Stimulated activated naive B cell treated with anti-CD40 and anti-IgM and Interleukin-4, amounts not matched to agents 10 μg/mL and 1 μg/mL and 100 μg/mL, for 72 hours (primary cell): ENCODE measurements around the gene PDE6G.
"Not testable (repeated sequence)": the region's sequence is repeated elsewhere in the genome, so short reads cannot be mapped to it uniquely, and the experiment has no call there.

Experiments used
- ATAC-seq, 2 donors: fragments of 150-1000 bp; cut with Tn5 transposase; replicated peaks; 2 replicates each; pipeline ENCODE4 v1.10.0; 2021; ENCODE audit warnings: moderate library complexity in 1 of 2
- DNase-seq: peaks from one replicate; pipeline ENCODE4 v3.0.0; 2021
- H3K27ac Mint-ChIP-seq: one replicate; pipeline ENCODE4 v1.8.0; 2022; ENCODE audit warnings: mild to moderate bottlenecking, mixed read lengths
- H3K27me3 Mint-ChIP-seq, 2 donors: one replicate each; pipeline ENCODE4 v1.8.0; 2022; ENCODE audit warnings: mixed read lengths in 2 of 2
- H3K36me3 Mint-ChIP-seq, 2 donors: one replicate each; pipeline ENCODE4 v1.8.0; 2022; ENCODE audit warnings: mixed read lengths in 2 of 2, mild to moderate bottlenecking in 1 of 2
- H3K4me1 Mint-ChIP-seq, 2 donors: one replicate each; pipeline ENCODE4 v1.8.0; 2022; ENCODE audit warnings: mixed read lengths in 2 of 2, mild to moderate bottlenecking in 1 of 2
- H3K4me3 Mint-ChIP-seq, 2 donors: one replicate each; pipeline ENCODE4 v1.8.0; 2022; ENCODE audit warnings: mild to moderate bottlenecking in 2 of 2, mixed read lengths in 2 of 2, moderate library complexity in 1 of 2
- H3K9me3 Mint-ChIP-seq, 2 donors: one replicate each; pipeline ENCODE4 v1.8.0; 2022; ENCODE audit warnings: mixed read lengths in 2 of 2, mild to moderate bottlenecking in 1 of 2

The PDE6G gene

GRCh38 chr17:81641825-81642489 is 14.4 kb downstream of the PDE6G start:
- no peaks in the 10 kb centered on the region for H3K36me3 Mint-ChIP-seq
- peaks cover 5 to 6% of the 10 kb centered on the region in 2 donors for H3K4me1 Mint-ChIP-seq
- no peak overlapping the region for H3K27ac Mint-ChIP-seq
- no peaks in the 10 kb centered on the region for H3K9me3 Mint-ChIP-seq
- no peaks in the 10 kb centered on the region for H3K27me3 Mint-ChIP-seq
- ATAC-seq = no peak
- H3K4me3 Mint-ChIP-seq = no peak overlapping the region
- no peak for DNase-seq

- Mint-ChIP-seq H3K4me1 (peaks cover 7 to 14% of the 10 kb centered on the region in 2 donors), H3K27me3 (no peaks in the 10 kb centered on the region), H3K9me3 (no peaks in the 10 kb centered on the region), H3K4me3 (no peak overlapping the region), H3K36me3 (peaks cover 0 to 4% of the 10 kb centered on the region in 2 donors), H3K27ac (no peak overlapping the region)
- ATAC-seq (no peak), DNase-seq (no peak)
Measured at GRCh38 chr17:81640011-81640410, 16.3 kb downstream of the PDE6G start.

- peaks cover 0 to 4% of the 10 kb centered on the region in 2 donors for H3K36me3 Mint-ChIP-seq
- ATAC-seq = no peak
- no peak overlapping the region for H3K27ac Mint-ChIP-seq
- H3K4me1 Mint-ChIP-seq = peaks cover 4 to 11% of the 10 kb centered on the region in 2 donors
- no peak for DNase-seq
- H3K4me3 Mint-ChIP-seq = no peak overlapping the region
- no peaks in the 10 kb centered on the region for H3K9me3 Mint-ChIP-seq
- no peaks in the 10 kb centered on the region for H3K27me3 Mint-ChIP-seq
Measured at GRCh38 chr17:81638683-81639082, 17.7 kb downstream of the PDE6G start.

GRCh38 chr17:81636505-81637288 is 19.6 kb downstream of the PDE6G start, which contains the start of the genes NPLOC4 and TSPAN10:
TSS of gene NPLOC4 (minus strand) at chr17:81637112. CDS start at chr17:81636930, 182 bp downstream.
TSS of gene TSPAN10 (plus strand) at chr17:81637196. CDS start at chr17:81642413, 5,217 bp downstream.
- H3K36me3 Mint-ChIP-seq = peaks cover 0 to 10% of the 10 kb centered on the region in 2 donors
- peak within 1 kb of the TSS; percentile 92 for H3K27ac Mint-ChIP-seq
- no peaks in the 10 kb centered on the region for H3K9me3 Mint-ChIP-seq
- H3K27me3 Mint-ChIP-seq = no peaks in the 10 kb centered on the region
- ATAC-seq (peak; percentile 91 to 95), DNase-seq (peak; percentile 83)
- peaks cover 7 to 16% of the 10 kb centered on the region in 2 donors for H3K4me1 Mint-ChIP-seq
- H3K4me3 Mint-ChIP-seq = peak within 1 kb of the TSS; percentile 88 to 93

- Mint-ChIP-seq H3K27ac (peak overlapping the region; percentile 90), H3K4me3 (peak overlapping the region; percentile 88 to 93), H3K36me3 (peaks cover 0 to 14% of the 10 kb centered on the region in 2 donors), H3K4me1 (peaks cover 8 to 16% of the 10 kb centered on the region in 2 donors), H3K27me3 (no peaks in the 10 kb centered on the region), H3K9me3 (no peaks in the 10 kb centered on the region)
- ATAC-seq (peak; percentile 2 to 24), DNase-seq (no peak)
Measured at GRCh38 chr17:81635973-81636504, 20.3 kb downstream of the PDE6G start.

- no peaks in the 10 kb centered on the region for H3K9me3 Mint-ChIP-seq
- H3K36me3 Mint-ChIP-seq = peaks cover 4 to 14% of the 10 kb centered on the region in 2 donors
- H3K4me1 Mint-ChIP-seq = peaks cover 10 to 20% of the 10 kb centered on the region in 2 donors
- H3K27me3 Mint-ChIP-seq = no peaks in the 10 kb centered on the region
- H3K4me3 Mint-ChIP-seq = peak overlapping the region; percentile 88 to 93
- ATAC-seq (no peak), DNase-seq (no peak)
- peak overlapping the region; percentile 42 for H3K27ac Mint-ChIP-seq
Measured at GRCh38 chr17:81635431-81635830, 20.9 kb downstream of the PDE6G start.

GRCh38 chr17:81631482-81631881 is 24.9 kb downstream of the PDE6G start:
- DNase-seq (no peak), ATAC-seq (no peak)
- Mint-ChIP-seq H3K36me3 (peaks cover 30 to 42% of the 10 kb centered on the region in 2 donors), H3K4me1 (peaks cover 11 to 25% of the 10 kb centered on the region in 2 donors), H3K4me3 (no peak overlapping the region), H3K27ac (no peak overlapping the region), H3K9me3 (no peaks in the 10 kb centered on the region), H3K27me3 (no peaks in the 10 kb centered on the region)

GRCh38 chr17:81630274-81630673 is 26.1 kb downstream of the PDE6G start:
- Mint-ChIP-seq H3K27ac (peak overlapping the region; percentile 42), H3K36me3 (peaks cover 39 to 47% of the 10 kb centered on the region in 2 donors), H3K27me3 (no peaks in the 10 kb centered on the region), H3K4me1 (peaks cover 12 to 23% of the 10 kb centered on the region in 2 donors), H3K9me3 (no peaks in the 10 kb centered on the region), H3K4me3 (no peak overlapping the region)
- ATAC-seq = no peak
- no peak for DNase-seq

- ATAC-seq (no peak), DNase-seq (no peak)
- Mint-ChIP-seq H3K4me1 (peaks cover 12 to 17% of the 10 kb centered on the region in 2 donors), H3K4me3 (no peak overlapping the region), H3K9me3 (no peaks in the 10 kb centered on the region), H3K36me3 (peaks cover 43 to 61% of the 10 kb centered on the region in 2 donors), H3K27me3 (no peaks in the 10 kb centered on the region), H3K27ac (no peak overlapping the region)
Measured at GRCh38 chr17:81621494-81622130, 34.7 kb downstream of the PDE6G start.

- H3K27ac Mint-ChIP-seq, H3K27me3 Mint-ChIP-seq, DNase-seq, ATAC-seq, H3K4me3 Mint-ChIP-seq, H3K9me3 Mint-ChIP-seq: not testable (repeated sequence)
- H3K4me1 Mint-ChIP-seq = peaks cover 17 to 23% of the 10 kb centered on the region in 2 donors
- peaks cover 42 to 64% of the 10 kb centered on the region in 2 donors for H3K36me3 Mint-ChIP-seq
Measured at GRCh38 chr17:81618307-81618706, 38.0 kb downstream of the PDE6G start.

GRCh38 chr17:81616877-81617276 is 39.5 kb downstream of the PDE6G start:
- Mint-ChIP-seq H3K36me3 (peaks cover 51 to 74% of the 10 kb centered on the region in 2 donors), H3K27me3 (no peaks in the 10 kb centered on the region)

GRCh38 chr17:81615401-81615930 is 40.9 kb downstream of the PDE6G start:
- Mint-ChIP-seq H3K27me3 (no peaks in the 10 kb centered on the region), H3K27ac (peak overlapping the region; percentile 95), H3K36me3 (peaks cover 46 to 61% of the 10 kb centered on the region in 2 donors), H3K4me3 (no peak overlapping the region), H3K4me1 (peaks cover 17 to 23% of the 10 kb centered on the region in 2 donors), H3K9me3 (no peaks in the 10 kb centered on the region)
- ATAC-seq (no peak), DNase-seq (no peak)

More at GRCh38 chr17:81616877-81617276, 39.5 kb downstream of the PDE6G start:
- peak overlapping the region; percentile 83 for H3K27ac Mint-ChIP-seq
- peaks cover 17 to 23% of the 10 kb centered on the region in 2 donors for H3K4me1 Mint-ChIP-seq
- DNase-seq = no peak
- no peak overlapping the region for H3K4me3 Mint-ChIP-seq
- H3K9me3 Mint-ChIP-seq = no peaks in the 10 kb centered on the region
- no peak for ATAC-seq

- H3K9me3 Mint-ChIP-seq = no peaks in the 10 kb centered on the region
- DNase-seq (no peak), ATAC-seq (no peak)
- peaks cover 17 to 23% of the 10 kb centered on the region in 2 donors for H3K4me1 Mint-ChIP-seq
- no peaks in the 10 kb centered on the region for H3K27me3 Mint-ChIP-seq
- no peak overlapping the region for H3K27ac Mint-ChIP-seq
- H3K4me3 Mint-ChIP-seq = no peak overlapping the region
- H3K36me3 Mint-ChIP-seq = peaks cover 37 to 60% of the 10 kb centered on the region in 2 donors
Measured at GRCh38 chr17:81612172-81612970, 44.0 kb downstream of the PDE6G start.
